HG03521 (cell line): ENCODE results near the gene ADAM12.

Experiments used
- ATAC-seq: cut with Tn5 transposase; IDR thresholded peaks from one replicate; pipeline ENCODE4 v1.9.1; 2021; ENCODE audit warnings: mild to moderate bottlenecking, moderate library complexity; ENCODE audit not compliant: unreplicated experiment

Gene ADAM12

GRCh38 chr10:126315494-126316177 is 72.6 kb downstream of the ADAM12 start:
- ATAC-seq = no peak

DNA sequence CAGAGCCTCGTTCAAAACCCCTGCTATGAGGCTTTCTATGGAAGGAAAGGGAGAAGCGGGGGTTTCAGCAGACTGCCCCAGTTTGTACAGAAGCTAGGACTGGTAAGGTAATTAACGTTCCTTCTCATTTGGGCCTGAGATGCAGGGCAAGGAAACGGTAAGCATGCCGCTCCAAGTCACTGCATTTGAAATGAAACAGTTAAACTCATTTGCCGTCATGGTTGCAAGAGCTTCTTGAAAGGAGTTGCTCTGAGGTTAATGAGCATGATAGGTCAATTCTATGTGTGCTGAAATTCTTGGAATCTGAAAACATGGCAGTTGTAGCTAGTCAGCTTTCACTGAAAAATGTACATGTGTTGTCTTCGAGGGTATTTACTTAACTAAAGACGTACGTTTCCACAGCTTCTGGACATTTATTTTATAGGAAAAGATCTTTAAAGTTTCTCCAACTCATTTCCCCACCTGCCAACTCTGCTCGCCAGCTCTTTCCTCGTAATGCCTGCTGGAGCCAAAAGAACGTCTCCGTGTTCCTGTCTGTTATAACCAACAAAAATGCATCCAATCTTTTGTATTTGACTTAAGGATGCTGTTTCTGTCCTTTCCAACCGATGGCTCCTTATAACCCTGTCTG is 73.3 kb downstream of the ADAM12 start:
- no peak for ATAC-seq

DNA sequence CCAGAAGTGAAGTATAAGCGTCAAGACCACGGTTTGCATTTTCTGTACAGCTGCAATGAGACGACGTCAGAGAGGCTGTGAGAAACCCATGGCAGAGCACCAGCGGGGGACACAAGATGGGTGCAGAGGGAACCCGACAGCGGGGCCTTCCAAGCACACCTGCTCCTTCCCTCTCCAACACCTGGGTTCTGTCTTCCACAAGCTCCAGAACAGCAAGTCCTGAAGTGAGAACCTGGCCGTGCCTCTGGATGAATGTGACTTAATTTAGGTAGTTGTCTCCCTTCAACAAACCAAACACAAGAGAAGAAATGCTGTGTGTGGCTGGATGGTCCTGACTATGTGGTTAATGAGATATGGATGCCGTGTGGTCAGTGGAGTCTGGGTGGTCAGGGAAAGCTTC is 76.1 kb downstream of the ADAM12 start:
- no peak for ATAC-seq

DNA sequence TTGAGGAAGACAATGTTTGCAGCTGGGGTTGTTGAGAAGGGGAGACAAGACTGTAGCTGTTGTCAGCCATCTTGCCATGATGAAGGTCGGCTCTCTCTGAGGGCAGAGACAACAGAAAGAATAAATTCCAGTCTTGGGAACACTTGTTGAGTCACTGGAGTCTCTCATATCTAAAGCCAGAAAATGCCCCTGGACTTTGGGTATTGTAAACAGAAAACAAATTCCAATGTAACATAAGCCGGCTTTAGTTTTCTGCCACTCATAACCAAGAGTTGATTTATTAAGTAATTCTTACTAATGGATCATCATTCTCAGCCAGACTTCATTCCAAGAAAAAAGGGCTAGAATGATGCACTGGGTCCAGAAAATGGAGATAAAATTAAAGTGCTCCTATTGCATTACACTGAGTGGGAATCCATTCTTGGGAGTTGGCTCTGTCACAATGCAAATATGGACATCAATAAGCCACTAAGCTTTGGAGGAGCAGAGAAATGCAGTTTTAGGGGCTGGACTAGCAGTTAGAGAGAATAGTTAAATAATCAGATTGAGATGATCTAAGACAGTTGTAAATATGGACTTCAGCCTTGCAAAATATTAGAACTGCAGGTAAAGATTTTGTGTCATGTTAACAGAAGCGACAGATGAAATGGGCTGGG is 78.9 kb downstream of the ADAM12 start:
- ATAC-seq = no peak

GRCh38 chr10:126302826-126303665 is 85.2 kb downstream of the ADAM12 start:
- no peak for ATAC-seq

DNA sequence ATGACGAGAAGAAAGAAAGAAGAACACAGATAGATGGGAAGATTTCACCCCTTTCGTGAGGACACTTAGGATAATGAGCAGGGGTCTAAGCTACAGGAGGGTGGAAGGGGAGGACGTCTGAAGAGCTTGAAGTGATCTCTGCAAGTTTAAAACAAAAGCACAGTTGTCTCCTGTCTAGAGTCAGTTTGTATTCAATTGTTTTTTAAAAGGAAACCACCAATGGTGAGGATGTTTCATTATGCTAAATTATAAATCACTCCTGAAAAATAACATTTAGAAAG is 85.9 kb downstream of the ADAM12 start:
- ATAC-seq = no peak

DNA sequence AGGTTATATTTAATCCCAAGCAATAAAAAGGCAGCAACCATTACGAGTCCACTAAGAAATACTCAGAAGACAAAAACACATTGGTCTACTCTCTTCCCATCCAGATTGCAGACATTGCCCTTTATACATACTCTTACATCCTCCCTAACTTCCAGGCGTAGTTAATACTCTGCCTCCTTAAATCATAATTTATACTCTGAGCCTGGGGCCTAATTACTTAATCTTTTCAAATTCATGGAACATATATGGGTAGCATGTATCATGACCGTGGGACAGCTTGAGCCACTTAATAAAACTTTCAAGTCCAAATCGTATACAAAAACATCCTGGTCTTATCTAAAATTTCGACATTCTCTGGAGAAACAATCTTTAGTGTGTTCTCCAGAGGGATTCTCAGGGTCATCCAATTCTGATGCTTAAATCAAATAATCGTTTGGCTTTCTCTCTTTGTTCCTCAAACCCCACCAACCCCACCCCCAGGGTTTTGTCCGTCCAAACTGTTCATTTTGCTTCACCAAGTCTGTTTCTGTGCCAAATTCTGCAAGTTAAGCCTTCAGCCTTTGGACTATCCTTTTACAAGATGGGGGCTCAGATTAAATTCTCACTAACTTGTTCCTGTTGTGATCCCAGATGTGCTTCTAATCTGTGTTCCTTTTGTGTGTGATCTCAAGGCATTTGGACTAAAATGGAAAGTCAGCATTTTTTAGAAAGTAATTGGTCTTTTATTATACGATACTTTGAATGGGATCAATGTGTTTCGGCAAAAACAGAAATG is 86.4 kb downstream of the ADAM12 start:
- no peak for ATAC-seq

DNA sequence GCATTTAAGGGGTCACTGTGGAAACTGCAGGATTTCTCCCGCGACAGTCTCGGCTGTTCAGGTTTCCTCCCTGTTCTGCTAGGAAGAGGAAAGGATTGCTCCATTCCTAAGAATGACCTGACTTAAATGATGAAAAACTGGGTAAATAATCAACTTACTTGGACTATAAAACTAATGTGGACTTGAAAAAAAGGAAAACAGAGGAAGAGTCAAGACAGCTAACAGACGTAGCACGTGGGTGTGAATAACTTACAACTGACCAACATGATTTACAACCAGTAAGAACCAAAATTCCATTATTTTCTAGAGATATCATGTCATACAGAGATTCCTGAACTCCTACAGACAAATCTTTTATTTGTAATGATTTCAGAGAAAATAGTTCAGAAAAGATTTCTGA is 93.8 kb downstream of the ADAM12 start:
- ATAC-seq = no peak

GRCh38 chr10:126290232-126290631 is 98.0 kb downstream of the ADAM12 start:
- no peak for ATAC-seq

DNA sequence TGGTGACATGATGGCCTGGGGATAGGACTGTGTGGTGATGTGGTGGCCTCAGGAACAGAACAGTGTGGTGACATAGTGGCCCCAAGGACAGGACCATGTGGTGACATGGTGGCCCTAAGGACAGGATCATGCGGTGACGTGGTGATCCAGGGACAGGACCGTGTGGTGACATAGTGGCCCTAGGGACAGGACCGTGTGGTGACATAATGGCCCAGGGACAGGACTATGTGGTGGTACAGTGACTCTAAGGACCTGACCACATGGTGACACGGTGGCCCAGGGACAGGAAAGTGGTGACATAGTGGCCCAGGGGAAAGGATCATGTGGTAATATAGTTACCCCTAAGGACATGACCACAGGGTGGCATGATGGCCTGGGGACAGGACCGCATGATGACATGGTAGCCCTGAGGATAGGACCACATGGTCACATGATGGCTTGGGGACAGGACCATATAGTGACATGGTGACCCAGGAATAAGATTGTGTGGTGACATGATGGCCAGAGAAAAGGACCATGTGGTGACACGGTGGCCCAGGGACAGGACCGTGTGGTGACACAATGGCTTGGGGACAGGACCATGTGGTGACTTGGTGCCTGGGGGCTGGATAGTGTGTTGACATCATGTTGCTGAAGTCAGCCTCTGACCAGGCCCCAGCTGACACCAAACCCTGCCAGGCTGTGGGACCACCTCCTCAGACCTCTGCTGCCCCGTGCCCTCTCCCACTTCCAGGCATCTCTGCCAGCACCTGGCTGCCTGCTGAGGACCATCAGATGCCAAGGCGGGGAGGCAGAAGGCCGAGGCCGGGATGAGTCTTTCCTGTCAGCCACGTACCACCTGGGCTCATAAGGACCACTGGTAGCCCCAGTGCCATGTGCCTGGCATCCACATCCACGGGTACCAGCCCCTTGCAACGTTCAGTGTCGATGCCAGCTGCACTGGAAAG is 99.5 kb downstream of the ADAM12 start:
- no peak for ATAC-seq

DNA sequence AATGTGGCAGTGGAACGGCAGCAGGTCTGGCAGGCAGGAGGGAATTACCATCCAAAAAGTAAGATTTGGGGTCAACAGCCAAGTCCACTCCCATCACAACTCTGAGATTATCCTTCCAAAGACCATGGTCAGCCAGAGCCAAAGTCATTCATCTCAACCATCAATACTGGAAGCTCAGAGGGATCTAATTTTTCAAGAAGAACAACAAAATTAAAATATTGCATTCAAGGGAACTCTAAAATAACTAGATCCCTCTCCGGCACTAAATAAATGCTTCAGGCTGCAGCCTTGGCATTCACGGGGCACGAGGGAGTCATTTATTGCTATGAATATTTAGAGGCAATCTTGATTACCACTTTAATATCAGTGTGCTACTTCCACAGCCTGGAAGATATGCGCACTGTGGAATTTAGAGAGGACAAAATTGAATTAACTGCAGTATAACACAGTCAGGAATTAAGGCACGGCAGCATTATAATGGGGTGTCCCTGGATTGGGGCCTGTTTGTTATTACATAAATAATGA is 102.0 kb downstream of the ADAM12 start:
- no peak for ATAC-seq

DNA sequence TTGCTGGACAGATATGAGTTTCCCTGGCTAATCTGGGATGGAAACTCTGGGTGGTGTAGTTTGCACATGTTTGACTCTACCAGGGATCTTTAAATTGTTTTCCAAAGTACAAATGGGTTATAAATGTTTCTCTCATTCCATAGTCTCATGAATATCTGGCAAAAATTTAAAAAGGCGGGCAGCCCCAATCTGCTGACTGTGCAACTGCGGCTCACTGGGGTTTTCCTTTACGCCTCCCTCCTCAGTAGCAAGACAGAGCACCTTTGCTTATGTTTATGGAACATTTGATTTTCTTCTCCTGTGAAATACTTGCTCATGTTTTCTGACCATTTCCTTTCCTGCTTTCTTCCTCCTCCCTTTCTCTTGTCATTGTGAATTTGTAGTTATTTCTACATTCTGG is 105.0 kb downstream of the ADAM12 start:
- no peak for ATAC-seq

GRCh38 chr10:126278851-126279250 is 109.4 kb downstream of the ADAM12 start:
- ATAC-seq = no peak

- no peak for ATAC-seq
Measured at GRCh38 chr10:126277181-126277580, 111.1 kb downstream of the ADAM12 start.

DNA sequence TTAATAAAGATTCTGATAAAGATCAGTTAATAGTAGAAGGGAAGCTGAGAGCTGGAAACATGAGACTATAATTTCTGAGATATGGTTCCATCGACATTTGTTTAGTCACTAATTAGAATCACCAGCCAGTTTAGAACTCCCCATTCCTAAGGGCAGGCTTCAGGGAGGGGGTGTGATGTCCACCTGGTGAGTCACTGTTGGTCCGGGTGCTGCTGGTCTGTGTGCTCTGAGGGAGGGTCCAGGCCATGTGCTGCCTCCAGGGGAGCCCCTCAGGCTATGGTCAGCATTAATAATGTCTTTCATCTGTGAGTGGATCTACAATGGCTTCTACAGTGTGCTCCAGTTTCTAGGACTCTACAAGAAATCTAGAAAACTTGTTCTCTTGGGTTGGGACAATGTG is 115.8 kb downstream of the ADAM12 start:
- ATAC-seq = no peak

- no peak for ATAC-seq
Measured at GRCh38 chr10:126270111-126270510, 118.2 kb downstream of the ADAM12 start.

- ATAC-seq = no peak
Measured at GRCh38 chr10:126268013-126268920, 120.0 kb downstream of the ADAM12 start.
